GM19238 (cell line): Measurements from ENCODE around the gene RHOJ.
"Not testable (repeated sequence)": the region's sequence is repeated elsewhere in the genome, so short reads cannot be mapped to it uniquely, and the experiment has no call there.

Source experiments
- DNase-seq: peaks from one replicate; pipeline ENCODE4 v3.0.0; 2011; ENCODE audit warnings: low spot score; ENCODE audit not compliant: insufficient read length

Gene RHOJ

DNA sequence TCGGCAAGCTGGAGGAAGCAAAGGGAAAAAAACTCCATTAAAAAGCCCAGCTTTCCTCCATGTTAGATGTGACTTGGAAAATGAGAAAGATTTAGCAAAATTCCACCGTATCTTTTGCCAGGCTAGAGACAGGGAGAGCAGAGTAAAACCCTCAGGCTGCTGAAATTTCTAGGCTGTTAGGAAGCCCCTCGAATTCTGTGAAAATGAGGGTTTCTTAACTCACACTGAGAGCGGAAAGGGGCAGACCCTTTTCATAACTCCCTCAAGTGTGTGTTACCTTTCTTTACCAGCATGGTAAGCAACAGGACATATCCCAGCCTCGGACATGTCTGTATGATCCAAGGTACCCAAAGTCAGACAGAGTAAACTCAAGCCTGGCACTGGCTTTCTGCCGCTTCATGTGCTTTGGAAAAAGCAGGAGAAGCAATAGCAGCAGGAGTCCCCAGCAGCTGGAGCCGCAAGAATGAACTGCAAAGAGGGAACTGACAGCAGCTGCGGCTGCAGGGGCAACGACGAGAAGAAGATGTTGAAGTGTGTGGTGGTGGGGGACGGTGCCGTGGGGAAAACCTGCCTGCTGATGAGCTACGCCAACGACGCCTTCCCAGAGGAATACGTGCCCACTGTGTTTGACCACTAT, at the start of gene RHOJ:
TSS of gene RHOJ (plus strand) at position 37 of the 637 bp plus-strand sequence. CDS start at position 464, 427 bp downstream.
- no peak for DNase-seq

GRCh38 chr14:63155511-63156185, 48.6 kb upstream of the RHOJ start:
- DNase-seq = no peak

- DNase-seq = no peak
Observed at GRCh38 chr14:63157195-63157594, 47.0 kb upstream of the RHOJ start.

DNA sequence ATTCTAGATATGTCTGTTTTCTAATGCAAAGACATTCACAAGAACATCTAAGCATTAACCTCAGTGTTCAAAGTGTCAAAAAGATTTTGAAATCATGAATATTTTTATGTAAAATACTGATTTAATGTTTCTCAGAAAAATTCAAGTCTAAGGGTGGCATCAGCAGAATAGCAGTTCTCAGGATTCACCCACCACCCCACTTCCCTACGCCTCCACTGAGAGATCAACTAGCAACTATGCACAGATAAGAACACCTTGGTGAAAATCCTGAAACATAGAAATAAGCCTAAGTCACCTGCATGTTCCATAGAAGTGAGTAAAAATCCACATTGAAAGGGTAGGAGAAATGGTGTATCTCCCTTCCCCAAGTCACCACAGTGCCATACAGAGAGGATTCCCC, 40.9 kb upstream of the RHOJ start:
- no peak for DNase-seq

GRCh38 chr14:63164108-63164683, 40.0 kb upstream of the RHOJ start:
- no peak for DNase-seq

GRCh38 chr14:63165267-63165666, 39.0 kb upstream of the RHOJ start:
- DNase-seq = not testable (repeated sequence)

DNA sequence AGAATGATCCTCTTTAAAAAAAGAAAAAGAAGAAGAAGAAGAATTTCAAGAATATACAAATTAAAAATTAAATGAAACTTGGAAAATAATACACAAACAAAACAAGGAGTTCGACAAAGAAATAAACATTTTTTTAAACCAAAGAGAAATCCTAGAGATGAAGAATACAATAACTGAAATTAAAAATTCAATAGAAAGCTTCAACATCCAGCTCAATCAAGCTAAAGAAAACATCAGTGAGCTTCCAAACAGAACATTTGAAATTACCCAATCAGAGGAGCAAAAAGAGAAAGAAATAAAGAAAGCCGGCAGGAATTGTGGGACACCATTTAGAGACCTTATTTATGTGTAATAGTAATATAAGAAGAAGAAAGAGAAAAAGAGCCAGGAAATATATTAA, 37.2 kb upstream of the RHOJ start:
- DNase-seq = no peak

GRCh38 chr14:63174760-63175191, 29.5 kb upstream of the RHOJ start:
- no peak for DNase-seq

GRCh38 chr14:63175531-63175930, 28.7 kb upstream of the RHOJ start:
- no peak for DNase-seq

DNA sequence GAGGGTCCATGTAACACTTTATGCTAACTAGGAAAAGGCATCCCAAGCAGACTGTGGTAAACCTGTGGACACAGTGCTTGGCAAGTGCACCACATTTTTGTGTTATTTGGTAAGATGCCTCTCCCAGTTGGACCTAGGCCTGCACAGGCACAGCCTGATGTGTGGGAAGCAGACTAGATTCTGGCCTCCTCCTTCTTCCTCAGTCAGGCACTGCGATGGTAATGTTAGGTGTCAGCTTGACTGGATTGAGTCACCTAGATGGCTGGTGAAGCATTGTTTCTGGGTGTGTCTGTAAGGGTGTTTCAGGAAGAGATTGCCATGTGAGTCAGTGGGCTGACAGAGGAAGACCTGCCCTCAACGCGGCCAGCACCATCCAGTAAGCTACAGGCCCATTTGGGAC, 25.3 kb upstream of the RHOJ start:
- DNase-seq = no peak

GRCh38 chr14:63179383-63179782, 24.9 kb upstream of the RHOJ start:
- DNase-seq = no peak

DNA sequence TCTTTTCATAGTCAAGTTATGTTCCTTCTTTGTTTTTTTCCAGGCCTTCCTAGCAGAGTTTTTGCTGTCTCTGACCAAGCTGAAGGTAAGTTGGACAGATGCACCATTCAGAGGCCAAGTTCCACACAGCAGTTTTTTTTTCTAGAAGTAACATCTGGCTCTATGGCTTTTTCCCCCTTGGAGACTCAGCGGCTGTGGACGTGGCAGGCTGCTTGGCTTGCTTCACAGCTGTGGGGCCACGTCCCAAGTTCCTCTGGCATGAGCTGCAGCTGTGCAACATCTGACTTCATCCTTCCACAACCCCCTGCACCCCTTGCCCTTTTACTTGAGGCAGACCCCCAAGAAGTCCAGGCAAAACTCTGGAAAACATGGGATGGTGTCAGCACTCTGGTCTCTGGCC, 24.2 kb upstream of the RHOJ start:
- DNase-seq = no peak

DNA sequence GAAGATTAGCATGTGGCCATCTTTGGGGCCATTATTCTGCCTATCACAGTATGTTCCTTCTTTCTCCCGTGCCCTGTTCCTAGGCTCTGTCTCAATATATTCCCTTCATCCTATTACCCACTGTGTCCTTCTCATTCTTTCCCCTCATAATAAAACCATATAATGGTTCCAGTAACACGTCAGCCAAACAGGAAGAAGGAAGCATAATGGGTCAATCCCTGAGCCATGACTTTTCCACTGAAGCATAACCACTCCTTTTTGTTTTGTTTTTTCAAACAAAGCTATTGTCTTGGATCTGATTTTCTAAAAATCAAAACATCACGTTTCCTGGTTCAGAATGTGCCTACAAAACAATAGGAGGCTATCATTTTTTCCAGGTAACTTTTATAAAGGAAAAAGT, 21.3 kb upstream of the RHOJ start:
- DNase-seq = no peak

GRCh38 chr14:63186453-63186852, 17.8 kb upstream of the RHOJ start:
- no peak for DNase-seq

DNA sequence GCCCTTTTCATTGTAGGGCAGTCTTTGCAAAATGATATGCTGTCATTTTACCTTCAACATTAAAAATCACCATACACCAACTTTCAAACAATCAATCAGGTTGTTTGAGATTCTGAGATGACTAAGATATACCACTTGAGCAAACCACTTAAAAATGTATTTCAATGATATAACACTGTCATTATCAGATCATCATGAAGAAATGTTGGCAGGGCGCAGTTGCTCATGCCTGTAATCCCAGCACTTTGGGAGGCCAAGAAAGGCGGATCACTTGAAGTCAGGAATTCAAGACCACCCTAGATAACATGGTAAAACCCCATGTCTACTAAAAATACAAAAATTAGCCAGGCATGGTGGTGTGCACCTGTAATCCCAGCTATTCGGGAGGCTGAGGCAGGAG, 13.0 kb upstream of the RHOJ start:
- DNase-seq = no peak

DNA sequence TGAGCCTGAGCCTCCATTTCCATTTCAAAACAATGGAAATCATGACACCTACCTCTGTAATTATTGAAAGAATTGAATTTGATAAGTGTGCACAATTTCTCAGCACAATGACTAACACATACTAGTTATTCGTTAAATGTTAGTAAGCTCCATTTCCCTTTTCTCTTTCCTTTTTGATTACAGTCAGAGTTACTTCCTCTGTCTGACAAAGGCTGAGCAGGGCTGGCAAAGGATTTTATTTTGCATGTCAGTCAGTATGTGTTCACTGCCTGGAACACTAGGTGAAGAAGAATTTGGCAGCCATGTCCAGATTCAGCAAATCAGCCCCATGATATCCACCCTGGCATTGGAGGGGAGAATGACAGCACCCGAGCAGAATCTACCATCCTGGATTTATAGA, 12.2 kb upstream of the RHOJ start:
- DNase-seq = no peak

- DNase-seq = no peak
Observed at GRCh38 chr14:63193236-63193635, 11.0 kb upstream of the RHOJ start.

DNA sequence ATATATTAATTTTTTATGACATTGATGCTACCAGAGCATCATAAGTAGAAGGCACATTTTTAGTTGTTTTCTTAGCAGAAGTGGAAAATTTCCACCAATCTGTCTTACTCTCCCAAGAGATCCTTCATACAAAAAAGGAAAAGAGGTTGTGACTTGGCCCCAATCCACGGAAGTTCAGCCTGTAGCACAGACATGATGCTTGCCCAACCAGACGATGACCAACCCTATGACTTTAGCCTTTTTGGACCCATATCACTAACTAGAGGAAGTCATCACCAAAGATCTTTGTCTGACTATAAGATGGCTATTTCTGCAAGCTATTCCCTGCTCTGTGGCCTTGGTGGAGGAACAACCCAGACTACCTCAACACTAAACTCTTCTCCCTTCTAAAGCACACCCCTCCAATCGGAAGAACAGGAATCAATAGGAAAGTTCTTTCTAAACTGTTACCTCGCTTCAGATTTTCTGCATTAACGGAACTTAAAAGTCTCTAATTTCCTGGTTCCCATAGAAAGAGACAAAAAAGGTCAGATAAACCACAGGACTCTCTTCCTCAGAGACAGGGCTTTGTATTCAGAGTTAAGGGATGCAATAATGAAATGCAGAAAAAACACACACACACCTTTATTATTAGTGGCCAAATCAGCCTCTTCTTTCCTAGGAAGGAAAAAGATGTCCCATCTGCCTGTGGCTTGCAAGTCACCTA, 4.1 kb upstream of the RHOJ start:
- no peak for DNase-seq

GRCh38 chr14:63200767-63201166, 3.5 kb upstream of the RHOJ start:
- no peak for DNase-seq

DNA sequence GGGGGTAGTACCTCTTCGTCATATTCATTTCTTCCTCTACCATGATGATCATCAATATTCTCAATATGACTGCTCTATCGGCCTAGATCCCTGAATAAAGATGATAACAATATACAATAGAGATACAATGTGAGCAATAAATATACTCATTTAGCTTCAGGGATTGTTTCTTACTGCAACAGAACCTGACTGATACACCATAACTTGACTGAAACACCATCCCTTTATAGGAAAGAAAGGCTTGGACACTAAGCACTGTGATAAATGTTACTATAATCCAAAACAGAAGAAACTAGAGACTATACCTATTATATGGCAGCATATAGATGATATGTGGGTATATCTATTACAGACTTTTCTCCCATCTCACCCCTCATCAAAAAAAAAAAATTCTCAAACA, 1.2 kb upstream of the RHOJ start:
- DNase-seq = no peak

DNA sequence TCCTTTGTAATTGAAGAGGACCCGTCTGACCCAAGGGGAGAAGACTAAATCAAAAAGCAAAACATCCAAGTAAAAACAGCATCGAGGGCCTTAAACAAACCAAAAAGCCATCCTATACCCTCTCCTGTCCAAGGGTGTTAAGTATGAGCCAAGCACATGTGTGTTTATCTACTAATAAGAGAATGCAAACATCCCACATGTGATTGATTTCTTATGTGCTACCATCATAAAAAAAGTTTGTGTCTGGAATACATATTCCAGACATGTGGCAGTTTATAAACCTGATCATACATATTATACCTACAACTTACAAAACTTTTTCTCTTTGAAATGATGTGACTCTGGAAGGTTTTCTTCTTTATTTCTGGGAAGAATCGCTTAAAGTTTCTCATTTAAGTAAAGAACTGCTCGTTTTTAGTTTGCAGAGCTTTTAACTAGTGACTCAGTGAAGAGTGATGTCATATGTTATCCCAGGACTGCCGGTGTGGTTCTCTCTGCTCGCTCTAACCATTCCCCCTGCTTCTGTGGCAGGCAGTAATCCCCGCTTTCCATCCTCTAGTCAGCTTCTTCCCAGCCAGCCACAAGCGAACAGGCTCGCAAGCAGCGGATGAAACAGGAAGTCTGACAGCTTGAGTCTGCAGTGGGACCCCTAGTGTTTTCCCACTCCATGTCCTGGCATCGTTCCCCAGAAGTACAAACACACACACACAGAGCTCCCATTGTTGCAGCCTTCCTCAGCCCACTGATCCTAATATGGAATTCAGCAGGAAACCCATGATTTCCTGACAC, 431 bp upstream of the RHOJ start:
- DNase-seq = no peak
